SK-N-MC (cell line): ENCODE measurements around the gene ABLIM2.

Experiments used
- EZH2 ChIP-seq: fragments of 200-600 bp; sonication (generic); IDR thresholded peaks from one replicate; pipeline ENCODE4 v1.6.1; 2017; ENCODE audit warnings: antibody characterized with exemption
- POLR2AphosphoS5 ChIP-seq: IDR thresholded peaks from 2 replicates; pipeline ENCODE4 v1.6.1; 2012; ENCODE audit warnings: mild to moderate bottlenecking, low read depth, low read length, borderline replicate concordance

DNA sequence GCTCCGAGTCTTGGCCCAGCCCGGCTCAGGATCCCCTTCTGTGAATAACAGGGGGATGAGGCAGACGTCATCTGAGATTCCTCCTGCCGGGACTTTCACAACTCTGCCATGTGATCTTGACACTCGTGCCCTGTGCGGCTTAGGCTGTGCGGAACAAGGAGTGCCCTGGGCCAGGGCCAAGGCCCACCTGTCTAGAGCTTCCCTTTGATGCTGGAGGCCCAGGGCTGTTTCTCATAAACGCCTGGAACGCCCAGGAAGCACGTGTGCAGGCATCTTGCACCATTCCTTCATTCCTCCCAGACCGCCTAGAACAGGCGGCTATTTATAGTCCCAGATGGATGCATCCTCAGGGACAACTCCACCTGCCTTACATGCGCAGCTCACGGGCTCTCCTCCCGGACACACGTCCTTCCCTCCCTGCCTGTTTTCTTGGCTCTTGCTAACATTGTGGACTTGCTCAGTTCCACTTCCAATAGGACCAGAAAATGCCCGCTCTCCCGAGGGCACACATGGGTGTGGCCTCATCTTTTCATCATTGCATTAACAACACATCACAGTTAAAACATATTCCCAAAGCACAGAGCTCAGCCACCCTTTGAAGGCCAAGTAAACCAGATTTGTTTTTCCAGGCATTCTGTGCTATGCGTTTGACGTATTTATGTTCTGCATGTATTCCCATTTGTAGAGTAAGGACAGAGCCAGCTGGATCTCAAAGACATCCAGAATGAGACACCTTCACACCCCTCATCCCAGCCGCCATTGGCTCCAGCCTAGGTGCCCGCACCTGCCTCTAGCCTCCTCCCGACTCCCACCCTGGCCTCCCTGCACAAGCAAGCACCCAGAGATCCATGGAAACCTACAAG lies 57.2 kb downstream of the ABLIM2 start:
- no peak for TF ChIP-seq EZH2
- no peak for TF ChIP-seq POLR2AphosphoS5
